Umbilical cord (tissue), 2 donors: ENCODE results near the gene COPS7A. TPM values are rescaled to one million over a fixed set of nuclear protein-coding genes. Genes with fewer than 3 reads are reported as not detected.

Source experiments
- DNase-seq: peaks from one replicate; pipeline ENCODE4 v3.0.0-alpha.2; 2015; ENCODE audit warnings: low spot score
- total RNA-seq: library from RNA; depleted of rRNA; stranded (reverse); fragments of >200 nt; gene quantifications from one replicate; pipeline ENCODE4 v1.2.3, GENCODE V29; 2014; ENCODE audit warnings: low replicate concordance; ENCODE audit not compliant: insufficient read depth

The COPS7A gene
- total RNA-seq, 1 donor from 2014 or later, result 40.4 TPM

- no peak for DNase-seq
These were observed 45.8 kb downstream of the COPS7A start for GRCh38 chr12:6769666-6770065.

DNA sequence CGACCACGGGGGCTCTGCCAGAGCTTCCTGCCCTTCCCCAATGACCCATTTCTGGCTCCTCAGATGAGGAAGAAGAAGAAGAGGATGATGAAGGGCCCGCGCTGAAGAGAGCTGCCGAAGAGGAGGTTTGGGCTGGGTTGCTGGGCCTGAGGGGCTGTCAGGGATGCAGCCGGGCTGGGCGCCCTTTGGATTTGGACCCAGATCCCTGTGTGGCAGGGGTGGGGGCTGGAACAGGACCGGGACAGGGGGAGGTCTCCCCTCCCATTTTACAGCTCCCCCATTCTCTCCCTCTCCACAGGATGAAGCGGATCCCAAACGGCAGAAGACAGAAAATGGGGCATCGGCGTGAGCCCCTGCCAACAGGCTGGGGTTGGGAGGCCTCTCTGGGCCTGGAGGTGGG is 46.2 kb downstream of the COPS7A start:
- no peak for DNase-seq

- DNase-seq, result no peak
These were observed 46.8 kb downstream of the COPS7A start for GRCh38 chr12:6770600-6770999.

DNA sequence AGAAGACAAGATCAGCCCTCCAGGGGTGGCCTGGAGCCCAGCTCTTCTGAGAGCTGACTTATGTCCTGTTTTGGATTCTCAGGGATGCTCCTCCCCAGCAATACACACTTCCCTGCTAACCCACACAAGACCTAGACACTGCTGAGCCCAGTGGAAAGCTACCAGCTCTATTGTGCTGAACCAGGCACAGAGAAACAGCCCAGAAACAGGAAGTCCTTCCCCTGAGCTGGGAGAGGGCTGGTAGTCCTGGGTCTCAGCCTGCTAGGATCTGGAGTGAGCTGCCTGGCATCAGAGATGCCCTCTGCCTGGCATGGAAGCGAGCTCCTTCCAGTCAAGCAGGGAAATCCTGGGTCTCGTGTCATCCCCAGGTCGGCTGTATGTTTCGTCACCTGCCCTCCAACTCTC is 47.2 kb downstream of the COPS7A start:
- peak; percentile 47 for DNase-seq

- no peak for DNase-seq
These were observed 47.9 kb downstream of the COPS7A start for GRCh38 chr12:6771509-6772330.

DNA sequence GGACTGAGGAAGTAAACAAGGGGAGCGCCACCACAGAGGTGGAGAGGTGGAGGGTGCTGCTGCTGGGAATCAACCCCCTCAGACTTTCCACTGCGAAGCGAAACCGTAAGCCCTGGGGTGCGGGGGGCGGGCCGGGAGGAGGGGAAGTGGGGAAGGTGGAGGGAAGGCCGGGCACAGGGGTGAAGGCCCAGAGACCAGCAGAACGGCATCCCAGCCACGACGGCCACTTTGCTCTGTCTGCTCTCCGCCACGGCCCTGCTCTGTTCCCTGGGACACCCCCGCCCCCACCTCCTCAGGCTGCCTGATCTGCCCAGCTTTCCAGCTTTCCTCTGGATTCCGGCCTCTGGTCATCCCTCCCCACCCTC is 48.5 kb downstream of the COPS7A start, which contains the start of gene LAG3:
TSS of gene LAG3 (plus strand) at position 190 of the 365 bp plus-strand sequence. CDS start 333 bp downstream, outside the sequence.
- no peak for DNase-seq

DNA sequence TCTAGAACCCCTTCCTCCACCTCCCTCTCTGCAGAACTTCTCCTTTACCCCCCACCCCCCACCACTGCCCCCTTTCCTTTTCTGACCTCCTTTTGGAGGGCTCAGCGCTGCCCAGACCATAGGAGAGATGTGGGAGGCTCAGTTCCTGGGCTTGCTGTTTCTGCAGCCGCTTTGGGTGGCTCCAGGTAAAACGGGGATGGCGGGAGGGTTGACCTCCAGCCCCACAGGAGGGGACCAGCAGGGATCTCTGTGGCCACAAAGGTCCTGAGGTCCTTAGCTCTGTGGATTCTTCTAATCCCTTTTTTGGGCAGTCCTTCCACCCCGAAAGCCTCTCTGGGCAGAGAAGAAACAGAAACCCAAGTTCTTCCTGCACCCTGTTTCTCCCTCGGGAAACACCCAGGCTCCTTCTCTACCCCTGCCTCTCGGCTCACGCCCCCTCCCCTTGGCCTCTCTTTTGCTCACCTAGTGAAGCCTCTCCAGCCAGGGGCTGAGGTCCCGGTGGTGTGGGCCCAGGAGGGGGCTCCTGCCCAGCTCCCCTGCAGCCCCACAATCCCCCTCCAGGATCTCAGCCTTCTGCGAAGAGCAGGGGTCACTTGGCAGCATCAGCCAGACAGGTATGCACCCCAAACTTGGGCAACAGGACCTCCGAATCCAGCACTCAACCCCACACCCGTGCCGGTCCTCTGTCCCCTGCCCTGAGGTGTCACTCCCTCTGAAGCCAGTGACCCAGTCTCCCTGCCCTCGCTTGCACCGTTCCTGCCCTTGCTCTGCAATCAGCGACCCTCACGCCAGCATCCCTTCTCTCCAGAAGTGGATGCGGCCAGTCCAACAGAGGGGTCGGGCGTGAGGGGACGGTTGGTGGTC is 49.1 kb downstream of the COPS7A start:
- DNase-seq, result no peak

- DNase-seq, result no peak
These were observed 49.9 kb downstream of the COPS7A start for GRCh38 chr12:6773590-6774351.

DNA sequence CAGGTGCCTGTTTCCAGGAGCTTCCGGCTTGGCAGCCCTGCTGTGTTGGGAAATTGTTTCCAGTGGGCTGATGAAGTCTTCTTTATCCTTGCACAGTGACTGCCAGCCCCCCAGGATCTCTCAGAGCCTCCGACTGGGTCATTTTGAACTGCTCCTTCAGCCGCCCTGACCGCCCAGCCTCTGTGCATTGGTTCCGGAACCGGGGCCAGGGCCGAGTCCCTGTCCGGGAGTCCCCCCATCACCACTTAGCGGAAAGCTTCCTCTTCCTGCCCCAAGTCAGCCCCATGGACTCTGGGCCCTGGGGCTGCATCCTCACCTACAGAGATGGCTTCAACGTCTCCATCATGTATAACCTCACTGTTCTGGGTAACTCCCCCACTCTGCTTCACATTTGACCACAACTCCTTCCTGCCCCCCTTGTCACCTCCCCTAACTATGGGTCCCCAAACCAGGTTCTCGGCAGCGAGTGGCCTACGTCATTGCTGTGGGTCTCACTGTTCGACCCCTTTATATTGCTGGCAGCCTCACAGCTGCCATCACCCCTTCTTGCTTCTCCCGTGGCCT is 50.7 kb downstream of the COPS7A start:
- DNase-seq, result no peak

- DNase-seq, result no peak
These were observed 51.6 kb downstream of the COPS7A start for GRCh38 chr12:6775185-6776174.

- DNase-seq, result no peak
These were observed 53.5 kb downstream of the COPS7A start for GRCh38 chr12:6777386-6777785.

DNA sequence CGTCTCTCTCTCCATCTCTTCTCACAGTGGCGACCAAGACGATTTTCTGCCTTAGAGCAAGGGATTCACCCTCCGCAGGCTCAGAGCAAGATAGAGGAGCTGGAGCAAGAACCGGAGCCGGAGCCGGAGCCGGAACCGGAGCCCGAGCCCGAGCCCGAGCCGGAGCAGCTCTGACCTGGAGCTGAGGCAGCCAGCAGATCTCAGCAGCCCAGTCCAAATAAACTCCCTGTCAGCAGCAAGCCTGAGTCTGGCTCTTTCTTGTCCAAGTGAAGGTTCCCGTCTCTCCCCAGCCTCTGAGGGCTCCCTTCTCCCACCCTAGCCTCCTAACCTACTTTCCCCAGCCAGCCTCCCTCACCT is 54.3 kb downstream of the COPS7A start:
- DNase-seq, result peak; percentile 25

DNA sequence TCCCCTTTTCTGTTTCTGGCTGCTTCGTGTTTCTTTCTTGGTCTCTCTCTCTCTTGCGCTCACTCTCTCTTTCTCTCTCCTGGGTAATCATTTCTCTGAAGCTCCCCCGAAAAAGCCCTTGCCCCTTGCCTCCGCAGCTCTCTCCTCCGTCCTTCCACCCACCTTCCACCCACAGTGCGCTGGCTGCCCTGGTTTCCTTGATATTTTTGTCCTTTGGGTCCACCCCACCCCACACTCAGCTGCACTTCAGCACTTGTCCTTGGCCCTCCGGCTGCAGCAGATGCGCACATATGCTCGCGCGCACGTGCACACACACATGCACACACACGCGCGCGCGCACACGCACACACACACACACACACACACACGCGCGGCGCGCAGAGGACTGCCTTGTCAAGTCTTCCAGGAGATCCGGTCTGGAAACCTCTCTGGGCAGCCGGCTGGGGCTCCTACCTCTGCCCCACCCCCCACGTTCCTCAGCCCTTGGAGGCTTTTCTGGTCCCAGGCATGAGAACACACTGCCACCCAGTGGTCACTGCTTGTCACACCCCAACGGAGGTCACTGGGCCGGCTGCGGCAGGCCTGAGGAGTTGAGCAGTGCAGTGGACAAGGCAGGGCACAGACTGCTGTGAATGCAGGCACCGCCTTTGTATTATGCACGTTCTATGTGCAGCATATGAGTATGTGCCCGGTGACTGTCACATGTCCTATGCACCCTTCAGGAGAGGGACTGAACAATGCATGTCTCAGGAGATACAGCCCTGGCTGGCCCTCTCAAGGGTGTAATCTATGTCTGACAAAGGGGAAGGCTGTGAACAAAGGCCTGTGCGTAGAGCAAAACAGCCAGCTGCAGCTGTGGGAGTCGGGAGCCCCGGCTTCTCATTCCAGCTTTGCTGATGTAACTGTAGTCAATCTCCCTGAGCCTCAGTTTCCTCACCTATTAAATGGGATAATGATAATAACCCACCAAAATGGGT is 55.0 kb downstream of the COPS7A start:
- peak; percentile 98 for DNase-seq

DNA sequence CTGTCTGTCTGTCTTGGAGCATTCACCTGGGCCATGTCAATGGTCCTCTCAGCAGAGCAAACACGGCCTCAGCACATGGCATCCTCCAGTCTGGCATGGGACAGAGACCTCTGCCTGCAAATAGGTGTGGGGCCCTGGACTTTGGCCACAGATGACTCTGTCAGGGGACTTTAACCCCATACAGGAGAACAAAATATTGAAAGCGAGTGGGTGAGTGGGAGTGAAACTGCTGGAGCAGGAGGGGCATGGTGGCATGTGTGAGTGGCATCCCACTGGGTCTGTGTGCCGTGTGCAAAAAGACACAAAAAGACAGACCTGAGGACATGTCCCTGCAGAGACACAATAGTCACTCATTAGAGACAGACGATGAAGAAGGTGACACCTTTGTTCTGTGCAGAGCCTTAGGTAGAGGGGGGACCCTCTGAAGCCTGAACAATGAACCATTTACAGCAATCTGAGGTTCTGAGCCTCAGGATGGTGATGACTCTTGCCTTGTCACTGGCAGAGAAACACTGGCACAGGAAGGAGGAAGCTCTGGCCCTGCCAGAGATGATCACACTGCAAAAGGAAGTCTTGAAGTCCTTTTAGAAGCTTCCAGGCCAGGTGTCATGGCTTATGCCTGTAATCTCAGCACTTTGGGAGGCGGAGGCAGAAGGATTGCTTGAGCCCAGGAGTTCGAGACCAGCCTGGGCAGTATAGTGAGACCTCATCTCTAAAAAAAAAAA is 56.0 kb downstream of the COPS7A start:
- DNase-seq, result no peak

GRCh38 chr12:6780573-6780972 is 56.7 kb downstream of the COPS7A start:
- no peak for DNase-seq
